HL-60 (cell line): ENCODE results near the gene LMF1.

ENCODE experiments used
- CTCF ChIP-seq: IDR thresholded peaks from one replicate; pipeline ENCODE4 v1.5.1; 2011; ENCODE audit warnings: low read length, control low read depth, inconsistent platforms; ENCODE audit not compliant: insufficient read depth
- POLR2AphosphoS5 ChIP-seq: IDR thresholded peaks from 2 replicates; pipeline ENCODE4 v1.6.1; 2012; ENCODE audit warnings: low read depth

DNA sequence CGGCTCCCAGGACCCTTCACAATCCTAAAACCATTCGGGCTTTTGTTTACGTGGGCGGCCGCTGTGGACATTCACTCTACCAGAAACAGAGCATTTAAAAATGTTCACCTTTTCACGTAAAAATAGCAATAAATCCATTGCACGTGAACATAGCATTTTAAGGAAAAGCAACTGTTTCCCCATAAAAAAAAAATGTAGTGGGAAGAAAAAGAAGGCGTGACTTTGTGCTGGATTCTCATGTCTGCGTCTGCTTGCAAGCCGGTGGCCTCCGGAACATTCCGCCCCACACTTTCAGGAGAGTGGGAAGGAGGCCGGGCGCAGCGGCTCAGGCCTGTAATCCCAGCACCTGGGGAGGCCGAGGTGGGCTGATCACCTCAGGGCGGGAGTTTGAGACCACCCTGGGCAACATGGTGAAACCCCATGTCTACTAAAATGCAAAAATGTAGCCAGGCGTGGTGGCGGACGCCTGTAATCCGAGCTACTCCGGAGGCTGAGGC, 156.8 kb downstream of the LMF1 start:
- TF ChIP-seq CTCF (no peak), POLR2AphosphoS5 (no peak)
